ENCODE results near the gene GPR108. TPM values are rescaled to one million over a fixed set of nuclear protein-coding genes. Genes with fewer than 3 reads are reported as not detected.
"Not testable (repeated sequence)": the region's sequence is repeated elsewhere in the genome, so short reads cannot be mapped to it uniquely, and the experiment has no call there.

The GPR108 gene
- total RNA-seq, 1 experiment from 2014 or later = 53.6 TPM

- ChIA-PET CTCF (interaction anchor here (2.6 kb wide), 1 partner anchor 13 kb away, joined by 29 read pairs; the partner anchor contains the start of gene GPR108), POLR2A (interaction anchor here (2.6 kb wide), 1 partner anchor 13 kb away, joined by 27 read pairs; the partner anchor contains the start of gene GPR108)
- no TSS peak for BruUV-seq (replicated peaks)
These were observed 13.8 kb upstream of the GPR108 start for GRCh38 chr19:6751189-6751588.

GRCh38 chr19:6750062-6750461, 12.7 kb upstream of the GPR108 start:
- Histone ChIP-seq H3K4me1 (peaks cover 21% of the 10 kb centered on the region; the same call in 1 of the 2 replicates), H3K36me3 (ENCODE audit: control insufficient read depth, insufficient read depth, low read length) (no peaks in the 10 kb centered on the region; the same call in 1 of the 2 replicates), H3K9me3 (no peaks in the 10 kb centered on the region), H3K27me3 (replicated peaks; ENCODE audit: control insufficient read depth, insufficient read depth, low read length) (no peaks in the 10 kb centered on the region), H3K4me3 (ENCODE audit: low read depth, low read length) (no peak overlapping the region)
- no peaks in the 10 kb centered on the region for H3K27me3 Mint-ChIP-seq (ENCODE audit: insufficient read depth, unreplicated experiment)
- CTCF ChIA-PET = interaction anchor here (0.6 kb wide), 1 partner anchor 273 kb away, joined by 5 read pairs; no protein-coding TSS in a partner anchor
- DNase-seq = no peak
- TF ChIP-seq CTCF (IDR thresholded peaks at IDR 0.05; ENCODE audit: insufficient read depth in 1 of 2, low read depth in 1 of 2, low read length in 1 of 2, severe bottlenecking in 1 of 2, unreplicated experiment in 1 of 2) = no peak
- H3K36me3 Mint-ChIP-seq (ENCODE audit: insufficient read depth, unreplicated experiment) = peaks cover 91% of the 10 kb centered on the region
- POLR2A ChIA-PET = interaction anchor here (0.9 kb wide), 1 partner anchor 274 kb away, joined by 3 read pairs; no protein-coding TSS in a partner anchor
- H3K4me3 Mint-ChIP-seq (ENCODE audit: unreplicated experiment) = no peak overlapping the region
- H3K27ac Mint-ChIP-seq (ENCODE audit: unreplicated experiment) = peak overlapping the region; percentile 59
- H3K9me3 Mint-ChIP-seq (ENCODE audit: unreplicated experiment) = no peaks in the 10 kb centered on the region
- intact Hi-C loops (cut with micrococcal nuclease; ENCODE audit: unreplicated experiment) = no loop called here
- peaks cover 6% of the 10 kb centered on the region for H3K4me1 Mint-ChIP-seq (ENCODE audit: low read depth, unreplicated experiment)
- no TSS peak for BruUV-seq (replicated peaks)

More at GRCh38 chr19:6751189-6751588, 13.8 kb upstream of the GPR108 start:
- peaks cover 6% of the 10 kb centered on the region for H3K4me1 Mint-ChIP-seq (ENCODE audit: low read depth, unreplicated experiment)
- intact Hi-C loops (cut with micrococcal nuclease; ENCODE audit: unreplicated experiment) = no loop called here
- H3K36me3 ChIP-seq (ENCODE audit: control insufficient read depth, insufficient read depth, low read length) = no peaks in the 10 kb centered on the region; the same call in 1 of the 2 replicates
- no peak overlapping the region for H3K27ac Mint-ChIP-seq (ENCODE audit: unreplicated experiment)
- H3K9me3 ChIP-seq = no peaks in the 10 kb centered on the region
- H3K4me1 ChIP-seq = peaks cover 21% of the 10 kb centered on the region; the same call in 1 of the 2 replicates
- no peaks in the 10 kb centered on the region for H3K27me3 ChIP-seq (replicated peaks; ENCODE audit: control insufficient read depth, insufficient read depth, low read length)
- no peak overlapping the region for H3K4me3 ChIP-seq (ENCODE audit: low read depth, low read length)
- no peaks in the 10 kb centered on the region for H3K9me3 Mint-ChIP-seq (ENCODE audit: unreplicated experiment)
- no peaks in the 10 kb centered on the region for H3K27me3 Mint-ChIP-seq (ENCODE audit: insufficient read depth, unreplicated experiment)
- H3K4me3 Mint-ChIP-seq (ENCODE audit: unreplicated experiment) = peak overlapping the region; percentile 94
- H3K36me3 Mint-ChIP-seq (ENCODE audit: insufficient read depth, unreplicated experiment) = peaks cover 83% of the 10 kb centered on the region
- peak in 1 of 2 experiments; percentile 29 for DNase-seq
- no peak for TF ChIP-seq CTCF (IDR thresholded peaks at IDR 0.05; ENCODE audit: insufficient read depth in 1 of 2, low read depth in 1 of 2, low read length in 1 of 2, severe bottlenecking in 1 of 2, unreplicated experiment in 1 of 2)

- ChIA-PET POLR2A (interaction anchor here (0.7 kb wide), 1 partner anchor 11 kb away, joined by 4 read pairs; no protein-coding TSS in a partner anchor), CTCF (interaction anchor here (0.8 kb wide), 1 partner anchor 10 kb away, joined by 3 read pairs; no protein-coding TSS in a partner anchor)
- H3K9me3 Mint-ChIP-seq (ENCODE audit: unreplicated experiment); H3K36me3 ChIP-seq (ENCODE audit: control insufficient read depth, insufficient read depth, low read length); H3K27ac Mint-ChIP-seq (ENCODE audit: unreplicated experiment); intact Hi-C loops (cut with micrococcal nuclease; ENCODE audit: unreplicated experiment); H3K27me3 ChIP-seq (replicated peaks; ENCODE audit: control insufficient read depth, insufficient read depth, low read length); H3K4me3 Mint-ChIP-seq (ENCODE audit: unreplicated experiment); BruUV-seq (replicated peaks); H3K9me3 ChIP-seq; H3K27me3 Mint-ChIP-seq (ENCODE audit: insufficient read depth, unreplicated experiment); DNase-seq; H3K4me3 ChIP-seq (ENCODE audit: low read depth, low read length): not testable (repeated sequence)
- peaks cover 92% of the 10 kb centered on the region for H3K36me3 Mint-ChIP-seq (ENCODE audit: insufficient read depth, unreplicated experiment)
- H3K4me1 Mint-ChIP-seq (ENCODE audit: low read depth, unreplicated experiment) = peaks cover 14% of the 10 kb centered on the region
- H3K4me1 ChIP-seq = peaks cover 16% of the 10 kb centered on the region; the same call in 1 of the 2 replicates
These were observed 11.2 kb upstream of the GPR108 start for GRCh38 chr19:6748543-6748942.

Data from Caco-2 (cell line).